Umbilical cord (tissue), 2 donors: Measurements from ENCODE around the gene PHLDB2. TPM values are rescaled to one million over a fixed set of nuclear protein-coding genes. Genes with fewer than 3 reads are reported as not detected.
"Not testable (repeated sequence)": the region's sequence is repeated elsewhere in the genome, so short reads cannot be mapped to it uniquely, and the experiment has no call there.

Experiments used
- DNase-seq: peaks from one replicate; pipeline ENCODE4 v3.0.0-alpha.2; 2015; ENCODE audit warnings: low spot score
- total RNA-seq: library from RNA; depleted of rRNA; stranded (reverse); fragments of >200 nt; gene quantifications from one replicate; pipeline ENCODE4 v1.2.3, GENCODE V29; 2014; ENCODE audit warnings: low replicate concordance; ENCODE audit not compliant: insufficient read depth

Gene PHLDB2
- total RNA-seq: 214 TPM

GRCh38 chr3:111859061-111859973 lies at the start of gene PHLDB2:
TSS of gene PHLDB2 (plus strand) at chr3:111859265. CDS start at chr3:111884078, 24,813 bp downstream.
- DNase-seq: peak; percentile 91

DNA sequence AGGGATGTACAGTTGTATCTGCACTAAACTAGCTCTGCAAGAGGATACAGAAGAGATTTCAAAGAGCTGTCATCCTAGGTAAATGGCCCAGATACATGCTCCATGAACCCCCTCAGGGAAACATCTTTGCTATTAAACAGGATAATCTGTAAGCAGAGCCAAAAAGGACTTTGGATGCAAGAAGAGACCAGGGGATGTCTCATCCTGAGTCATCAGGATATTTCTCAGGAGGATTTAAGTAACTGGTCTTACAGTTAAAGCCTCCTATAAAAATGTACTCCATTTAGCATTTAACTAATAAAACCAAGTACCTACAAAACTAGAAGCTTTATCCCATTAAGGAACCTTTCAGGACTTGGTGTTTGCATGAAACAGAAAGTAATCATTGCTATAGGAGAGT lies 48.2 kb upstream of the PHLDB2 start:
- DNase-seq: peak; percentile 98

DNA sequence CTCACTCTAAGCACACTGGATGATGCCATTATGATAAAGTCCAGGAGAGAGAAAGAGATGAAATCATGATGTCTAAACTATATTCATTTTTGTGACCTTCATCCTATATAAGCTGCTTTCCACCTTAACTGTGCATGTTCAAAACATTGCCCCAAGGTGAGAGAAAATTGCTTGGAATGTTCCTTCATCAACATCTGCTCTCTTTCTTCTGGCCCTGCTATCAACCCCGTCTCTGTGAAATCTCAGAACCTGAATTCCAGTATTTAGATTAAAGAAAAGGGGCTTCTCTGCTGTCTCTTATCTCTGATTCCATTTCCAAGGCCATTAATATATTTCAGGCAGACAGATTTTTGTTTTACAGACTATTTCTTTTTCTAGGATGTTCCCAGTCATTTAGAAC lies 47.3 kb upstream of the PHLDB2 start:
- DNase-seq: peak; percentile 82

DNA sequence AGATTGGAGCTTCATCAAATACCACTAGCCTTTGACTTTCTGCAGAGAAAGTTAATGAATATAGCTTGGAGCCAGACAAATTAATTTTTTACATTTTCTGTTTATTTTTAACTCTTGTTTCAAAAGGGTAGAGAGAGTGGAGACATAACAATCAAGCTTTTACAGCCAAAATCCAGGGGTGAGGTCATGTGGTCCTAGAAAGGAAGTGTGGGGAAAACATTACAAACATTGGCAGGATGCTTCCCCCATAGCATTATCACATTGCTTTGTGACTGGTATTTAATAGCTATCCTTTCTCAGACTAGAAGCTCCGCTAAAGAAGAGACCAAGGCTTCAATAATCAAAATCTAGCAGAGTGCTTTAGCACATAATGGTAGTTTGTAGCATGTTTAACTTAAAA lies 46.4 kb upstream of the PHLDB2 start:
- no peak for DNase-seq

DNA sequence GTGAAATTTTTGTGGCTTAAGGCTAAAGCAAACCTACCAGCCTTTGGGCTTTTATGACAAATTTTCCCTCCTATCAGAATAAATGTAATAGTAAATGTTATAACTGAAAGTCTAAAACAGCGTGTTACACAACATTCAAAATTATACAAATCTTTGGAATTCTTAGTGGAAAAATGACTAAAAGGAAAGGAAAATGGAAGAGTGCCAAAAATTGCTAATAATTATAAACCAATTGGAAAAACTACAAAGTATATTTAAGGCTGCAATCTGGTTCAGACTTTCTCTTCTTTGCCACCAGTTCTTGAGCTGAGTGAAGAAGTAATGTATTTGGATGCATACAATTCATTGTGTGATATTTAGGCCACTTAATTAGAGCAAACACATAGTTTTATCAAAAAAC lies 45.6 kb upstream of the PHLDB2 start:
- no peak for DNase-seq

DNA sequence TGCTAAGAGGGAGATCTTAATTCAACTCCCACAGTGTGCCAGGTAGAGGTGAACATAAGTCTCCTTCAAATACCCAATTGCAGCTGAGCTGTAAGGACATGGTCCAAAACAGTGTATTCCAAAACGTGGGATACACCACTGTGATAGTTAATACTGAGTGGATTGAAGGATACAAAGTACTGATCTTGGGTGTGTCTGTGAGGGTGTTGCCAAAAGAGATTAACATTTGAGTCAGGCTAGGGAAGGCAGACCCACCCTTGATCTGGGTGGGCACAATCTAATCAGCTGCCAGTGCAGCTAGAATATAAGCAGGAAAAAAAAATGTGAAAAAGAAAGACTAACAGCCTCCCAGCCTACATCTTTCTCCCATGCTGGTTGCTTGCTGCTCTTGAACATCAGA lies 45.1 kb upstream of the PHLDB2 start:
- no peak for DNase-seq

DNA sequence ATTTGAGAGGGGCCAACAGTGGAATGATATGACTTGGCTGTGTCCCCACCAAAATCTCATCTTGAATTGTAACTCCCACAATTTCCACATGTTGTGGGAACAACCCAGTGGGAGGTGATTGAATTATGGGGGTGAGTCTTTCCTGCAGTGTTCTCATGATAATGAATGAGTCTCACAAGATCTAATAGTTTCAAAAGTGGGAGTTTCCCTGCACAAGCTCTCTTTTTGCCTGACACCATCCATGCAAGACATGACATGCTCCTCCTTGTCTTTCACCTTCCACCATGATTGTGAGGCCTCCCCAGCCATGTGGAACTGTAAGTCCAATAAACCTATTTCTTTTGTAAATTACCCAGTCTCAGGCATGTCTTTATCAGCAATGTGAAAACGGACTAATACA lies 42.3 kb upstream of the PHLDB2 start:
- DNase-seq: not testable (repeated sequence)

DNA sequence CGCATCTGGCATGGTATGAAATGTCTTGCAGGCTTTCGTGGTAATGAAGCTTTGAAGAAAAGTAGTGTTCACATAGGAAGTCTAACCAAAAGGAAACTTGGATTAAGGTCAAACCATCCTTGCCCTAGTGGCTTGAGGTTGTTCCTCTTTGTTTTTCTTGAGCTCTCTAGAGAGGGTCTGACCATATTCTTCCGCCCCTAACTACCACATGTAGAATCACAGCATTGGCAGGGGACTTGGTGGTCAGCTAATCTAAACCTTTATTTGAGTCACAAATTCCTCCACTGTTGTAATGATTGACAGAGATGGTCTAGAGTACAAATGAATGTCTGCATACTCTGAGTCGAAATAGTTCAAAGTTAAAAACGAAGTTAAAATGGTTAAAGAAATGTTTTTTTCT lies 39.1 kb upstream of the PHLDB2 start:
- no peak for DNase-seq

DNA sequence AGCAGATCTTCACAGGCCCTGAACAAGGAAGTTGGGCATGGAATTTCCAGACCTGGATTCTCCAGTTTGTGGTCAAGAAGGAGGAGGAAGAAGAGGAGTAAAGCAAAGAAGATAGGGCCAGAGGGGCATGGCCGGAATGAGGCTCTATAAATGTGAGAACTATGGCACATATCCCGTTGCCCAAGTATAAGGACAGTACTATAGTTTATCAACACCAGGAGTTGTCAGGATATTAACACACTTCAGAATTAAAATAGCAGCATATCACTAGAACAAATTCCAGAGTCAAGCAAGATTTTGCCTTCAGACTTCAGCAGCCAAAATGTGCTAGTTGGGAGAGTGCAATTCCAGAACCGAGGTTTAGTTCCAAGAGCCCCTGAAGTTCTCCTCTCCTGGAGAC lies 38.4 kb upstream of the PHLDB2 start:
- no peak for DNase-seq

GRCh38 chr3:111821891-111822290 lies 37.2 kb upstream of the PHLDB2 start:
- DNase-seq: no peak

DNA sequence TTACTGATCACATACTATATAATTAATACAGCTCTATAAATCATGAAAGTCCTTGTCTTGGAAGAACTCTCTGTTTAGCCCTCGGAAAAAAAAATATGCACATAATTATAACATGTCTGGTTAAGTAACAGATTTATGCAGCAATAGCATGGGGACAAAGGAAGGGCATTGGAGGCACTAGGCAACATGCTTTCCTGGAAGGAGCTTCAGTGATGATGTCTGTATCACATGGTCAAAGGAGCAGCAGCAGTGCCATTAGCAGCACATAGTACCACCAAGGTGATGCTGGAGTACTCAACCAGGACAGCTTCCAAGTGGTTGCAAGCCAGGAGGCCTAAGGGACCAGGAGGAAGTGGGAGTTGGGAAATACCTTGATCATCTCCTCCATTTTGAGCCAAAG lies 36.3 kb upstream of the PHLDB2 start:
- DNase-seq: no peak

DNA sequence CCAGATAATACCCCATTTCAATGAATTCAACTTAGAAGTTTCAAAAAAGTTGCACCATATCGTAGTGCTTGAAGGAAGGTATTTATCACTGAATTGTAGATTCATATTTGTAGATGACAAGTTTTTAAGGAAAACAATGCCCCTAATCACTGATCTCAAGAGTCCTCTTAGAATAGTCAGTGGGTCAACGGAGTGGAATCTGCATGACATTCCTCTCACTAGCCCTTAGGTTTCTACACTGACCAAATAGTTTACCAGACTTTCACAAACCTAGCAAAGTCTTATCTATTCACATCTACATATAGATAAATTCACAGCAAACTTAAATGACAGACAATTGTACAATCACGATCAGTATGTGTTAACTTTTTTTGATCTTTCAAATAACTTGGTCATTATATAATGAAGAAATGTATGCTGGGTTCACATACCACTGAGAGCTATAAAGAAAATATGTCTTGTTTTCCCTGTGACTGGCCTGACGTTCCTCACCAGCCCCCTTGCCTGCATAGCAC lies 35.7 kb upstream of the PHLDB2 start:
- no peak for DNase-seq

DNA sequence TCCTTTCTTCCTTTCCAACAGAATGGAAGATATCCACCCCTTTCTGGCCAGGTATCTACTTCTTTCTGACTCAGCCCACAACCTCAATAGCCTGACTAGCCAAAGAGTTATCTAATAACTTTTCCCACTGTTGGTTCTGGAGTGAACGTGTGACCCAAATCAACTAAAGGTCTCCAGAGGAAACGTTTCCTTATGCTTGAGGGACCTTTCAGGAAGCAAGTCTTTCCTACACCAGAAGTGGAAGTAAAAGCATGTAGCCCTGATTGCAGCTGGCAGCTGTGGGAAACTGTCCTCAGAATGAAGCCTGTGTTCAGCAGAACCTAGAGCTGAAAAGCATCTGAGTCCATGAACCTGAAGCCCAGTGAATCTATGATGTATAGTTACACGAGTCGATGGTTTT lies 34.7 kb upstream of the PHLDB2 start:
- DNase-seq: no peak

GRCh38 chr3:111827871-111828270 lies 31.2 kb upstream of the PHLDB2 start:
- DNase-seq: no peak

DNA sequence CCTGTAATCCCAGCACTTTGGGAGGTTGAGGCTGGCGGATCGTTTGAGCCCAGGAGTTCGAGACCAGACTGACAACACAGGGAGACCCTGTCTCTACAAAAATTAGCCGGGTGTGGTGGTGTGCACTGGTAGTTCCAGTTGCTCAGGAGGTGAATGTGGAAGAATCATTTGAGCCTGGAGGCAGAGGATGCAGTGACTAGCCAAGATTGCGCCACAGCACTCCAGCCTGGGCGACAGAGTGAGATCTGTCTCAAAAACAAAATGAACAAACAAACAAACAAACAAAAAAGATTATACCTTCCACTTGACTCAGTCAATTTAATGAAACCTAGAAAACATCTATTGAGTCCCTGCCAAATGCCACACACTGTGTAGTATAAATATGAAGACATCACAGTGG lies 30.5 kb upstream of the PHLDB2 start:
- no peak for DNase-seq

GRCh38 chr3:111829023-111829422 lies 30.0 kb upstream of the PHLDB2 start:
- DNase-seq: no peak

- DNase-seq: no peak
Observed at GRCh38 chr3:111831840-111832239, 27.2 kb upstream of the PHLDB2 start.

DNA sequence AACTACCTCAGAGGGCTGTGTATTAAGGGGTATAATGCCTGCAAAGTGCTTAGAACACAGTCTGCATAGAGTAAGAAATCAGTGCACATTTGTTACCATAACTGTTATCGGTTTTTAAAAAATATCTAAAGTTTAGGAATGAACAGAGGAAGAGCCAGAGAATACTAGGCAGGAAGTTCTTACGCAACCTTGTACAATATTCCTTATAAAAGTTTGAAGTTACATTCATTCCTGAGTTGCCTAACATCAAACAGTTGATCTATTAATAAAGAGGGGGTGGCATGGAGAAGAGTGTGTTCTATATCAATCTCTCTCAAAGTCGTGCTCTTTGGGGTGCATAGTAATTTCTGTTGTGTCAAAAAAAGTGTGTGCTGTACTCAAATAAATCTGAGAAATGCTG lies 22.0 kb upstream of the PHLDB2 start:
- DNase-seq: no peak

GRCh38 chr3:111838133-111838532 lies 20.9 kb upstream of the PHLDB2 start:
- no peak for DNase-seq

- no peak for DNase-seq
Observed at GRCh38 chr3:111846039-111846438, 13.0 kb upstream of the PHLDB2 start.

DNA sequence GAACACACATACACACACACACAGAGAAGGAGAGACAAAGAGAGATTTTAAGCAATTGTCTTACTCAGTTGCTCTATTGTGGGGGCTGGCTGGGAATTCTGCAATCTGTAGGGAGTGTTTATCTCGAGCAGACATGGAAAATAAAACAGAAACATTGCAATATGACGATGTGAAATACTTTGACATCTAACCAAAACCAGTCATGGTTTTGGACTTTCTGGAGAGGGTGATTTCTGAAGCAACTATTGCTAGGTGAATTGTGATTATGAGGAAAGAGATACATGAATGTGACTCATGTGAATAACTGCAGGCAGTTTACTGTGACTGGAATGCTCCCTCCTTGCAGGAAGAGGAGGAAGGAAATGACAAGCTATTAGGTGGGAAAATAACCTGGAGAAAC lies 12.3 kb upstream of the PHLDB2 start:
- DNase-seq: no peak

DNA sequence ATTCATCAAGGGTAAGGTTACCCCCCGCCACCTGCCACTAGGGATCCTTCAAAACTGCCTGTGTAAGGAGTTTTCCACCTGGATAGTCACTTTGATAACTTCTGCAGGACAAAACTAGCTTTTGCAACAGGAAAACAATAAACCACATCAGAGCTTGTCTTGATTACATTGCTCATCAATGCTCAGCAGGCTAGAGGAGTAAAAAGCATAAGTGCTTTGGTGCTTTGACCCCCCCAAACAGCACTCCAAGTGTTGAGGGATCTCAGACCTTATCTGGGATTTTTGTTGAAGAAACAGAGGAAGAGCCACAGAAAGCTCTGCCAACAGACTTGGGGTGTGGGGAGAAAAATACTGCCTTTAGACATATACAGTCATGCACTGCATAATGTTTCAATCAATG lies 10.8 kb upstream of the PHLDB2 start:
- DNase-seq: peak; percentile 56

- no peak for DNase-seq
Observed at GRCh38 chr3:111848778-111849177, 10.3 kb upstream of the PHLDB2 start.
